SU-DHL-6 (cell line): ENCODE results near the gene CARD11.

ENCODE experiments used
- H2AFZ ChIP-seq: fragments of 200-600 bp; sonication (generic); 2 replicates; pipeline ENCODE4 v1.6.1; 2014; ENCODE audit warnings: low read depth, mild to moderate bottlenecking, moderate library complexity, mixed read lengths, antibody characterized with exemption, low read length; ENCODE audit not compliant: severe bottlenecking
- H3F3A ChIP-seq: fragments of 200-600 bp; shearing (Covaris generic); 2 replicates; pipeline ENCODE4 v1.6.0; 2016; ENCODE audit warnings: antibody characterized with exemption, mild to moderate bottlenecking; ENCODE audit not compliant: insufficient read depth
- H3K27ac ChIP-seq: fragments of 200-600 bp; sonication (generic); 2 replicates; pipeline ENCODE4 v1.5.1; 2016; ENCODE audit warnings: low read depth, mild to moderate bottlenecking, low read length, moderate library complexity, mixed read lengths
- H3K27me3 ChIP-seq: fragments of 200-600 bp; sonication (generic), shearing (Covaris generic); 2 replicates; pipeline ENCODE4 v1.6.0; 2014; ENCODE audit warnings: mild to moderate bottlenecking, low read length
- H3K36me3 ChIP-seq: fragments of 200-600 bp; sonication (generic); 2 replicates; pipeline ENCODE4 v1.6.1; 2014; ENCODE audit warnings: mild to moderate bottlenecking, low read length, mixed read lengths
- H3K4me2 ChIP-seq: fragments of 300-600, 200-600 bp; shearing (Covaris generic), sonication (generic); 2 replicates; pipeline ENCODE4 v1.6.0; 2014; ENCODE audit warnings: low read length, low read depth, mild to moderate bottlenecking; ENCODE audit not compliant: poor library complexity, severe bottlenecking
- H3K4me3 ChIP-seq: fragments of 200-600 bp; sonication (generic); 2 replicates; pipeline ENCODE4 v1.5.1; 2014; ENCODE audit warnings: antibody characterized with exemption, low read length, mild to moderate bottlenecking, mixed read lengths; ENCODE audit not compliant: insufficient read depth, poor library complexity, severe bottlenecking
- H3K79me2 ChIP-seq: fragments of 200-600 bp; sonication (generic); 2 replicates; pipeline ENCODE4 v1.6.1; 2014; ENCODE audit warnings: mild to moderate bottlenecking, low read length, moderate library complexity; ENCODE audit not compliant: insufficient read depth
- H3K9ac ChIP-seq: fragments of 200-600 bp; sonication (generic); 2 replicates; pipeline ENCODE4 v1.7.0; 2014; ENCODE audit warnings: mild to moderate bottlenecking, low read length
- H3K9me2 ChIP-seq: fragments of 200-600 bp; sonication (generic); replicated peaks from 2 replicates; pipeline ENCODE4 v1.6.1; 2014; ENCODE audit warnings: low read length; ENCODE audit not compliant: insufficient read depth
- H3K9me3 ChIP-seq: fragments of 200-600 bp; sonication (generic); 2 replicates; pipeline ENCODE4 v1.6.1; 2014; ENCODE audit warnings: low read length, mixed read lengths; ENCODE audit not compliant: insufficient read depth
- H4K20me1 ChIP-seq: fragments of 200-600 bp; sonication (generic); 2 replicates; pipeline ENCODE4 v1.6.1; 2014; ENCODE audit warnings: low read depth, mild to moderate bottlenecking, antibody characterized with exemption, low read length, moderate library complexity, mixed read lengths
- EZH2phosphoT487 ChIP-seq: fragments of 200-600 bp; sonication (generic), shearing (Covaris generic); conservative IDR thresholded peaks from 2 replicates; pipeline ENCODE4 v1.6.1; 2018; ENCODE audit warnings: mild to moderate bottlenecking, antibody characterized with exemption, low read length, moderate library complexity, mixed read lengths
- TF ChIP-seq, protein P1 (sequence below): fragments of 200-600 bp; sonication (generic); IDR thresholded peaks from one replicate; pipeline ENCODE4 v1.5.1; 2017; ENCODE audit warnings: antibody characterized with exemption, mild to moderate bottlenecking, low read length, moderate library complexity; ENCODE audit not compliant: insufficient read depth, poor library complexity, severe bottlenecking

The CARD11 gene

DNA sequence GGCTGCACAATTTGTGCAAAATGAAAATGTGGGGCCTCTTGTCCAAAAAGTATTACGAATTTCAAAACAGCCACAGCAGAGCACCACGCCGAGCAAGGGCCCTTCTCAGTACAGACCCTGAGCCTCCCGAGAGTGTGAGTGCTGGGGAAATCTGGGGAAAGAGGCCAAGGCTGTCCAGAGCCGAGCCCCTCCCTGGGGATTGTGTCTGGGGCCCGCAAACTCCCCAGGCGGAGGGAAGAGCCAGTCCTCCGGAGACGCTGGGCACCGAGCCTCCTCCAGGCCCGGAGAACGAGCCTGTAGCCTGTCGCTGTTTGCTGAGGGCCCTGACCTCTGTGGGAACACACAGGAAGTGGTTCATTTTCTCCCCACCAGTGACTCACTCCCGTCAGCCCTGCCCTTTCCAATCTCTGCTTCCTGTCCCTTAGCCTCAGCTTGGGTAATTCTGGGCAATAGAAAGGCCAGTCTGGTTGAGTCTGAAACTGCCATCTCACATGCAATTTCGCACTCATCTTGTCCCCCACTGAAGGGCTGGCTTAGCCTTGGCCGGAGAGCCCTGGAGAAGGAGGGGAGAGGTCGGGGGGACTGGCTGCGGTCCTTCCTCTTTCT lies 180.1 kb downstream of the CARD11 start:
- TF ChIP-seq EZH2phosphoT487: no peak
- TF ChIP-seq, protein P1, sequence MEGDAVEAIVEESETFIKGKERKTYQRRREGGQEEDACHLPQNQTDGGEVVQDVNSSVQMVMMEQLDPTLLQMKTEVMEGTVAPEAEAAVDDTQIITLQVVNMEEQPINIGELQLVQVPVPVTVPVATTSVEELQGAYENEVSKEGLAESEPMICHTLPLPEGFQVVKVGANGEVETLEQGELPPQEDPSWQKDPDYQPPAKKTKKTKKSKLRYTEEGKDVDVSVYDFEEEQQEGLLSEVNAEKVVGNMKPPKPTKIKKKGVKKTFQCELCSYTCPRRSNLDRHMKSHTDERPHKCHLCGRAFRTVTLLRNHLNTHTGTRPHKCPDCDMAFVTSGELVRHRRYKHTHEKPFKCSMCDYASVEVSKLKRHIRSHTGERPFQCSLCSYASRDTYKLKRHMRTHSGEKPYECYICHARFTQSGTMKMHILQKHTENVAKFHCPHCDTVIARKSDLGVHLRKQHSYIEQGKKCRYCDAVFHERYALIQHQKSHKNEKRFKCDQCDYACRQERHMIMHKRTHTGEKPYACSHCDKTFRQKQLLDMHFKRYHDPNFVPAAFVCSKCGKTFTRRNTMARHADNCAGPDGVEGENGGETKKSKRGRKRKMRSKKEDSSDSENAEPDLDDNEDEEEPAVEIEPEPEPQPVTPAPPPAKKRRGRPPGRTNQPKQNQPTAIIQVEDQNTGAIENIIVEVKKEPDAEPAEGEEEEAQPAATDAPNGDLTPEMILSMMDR: no peak
- Histone ChIP-seq H2AFZ (no peak overlapping the region), H3K36me3 (no peaks in the 10 kb centered on the region), H3K9ac (no peak overlapping the region), H3K27ac (no peak overlapping the region), H3F3A (no peaks in the 10 kb centered on the region), H3K9me3 (no peaks in the 10 kb centered on the region), H4K20me1 (no peaks in the 10 kb centered on the region), H3K4me2 (no peak overlapping the region), H3K27me3 (no peaks in the 10 kb centered on the region), H3K79me2 (no peaks in the 10 kb centered on the region), H3K4me3 (no peak overlapping the region), H3K9me2 (no peaks in the 10 kb centered on the region)

DNA sequence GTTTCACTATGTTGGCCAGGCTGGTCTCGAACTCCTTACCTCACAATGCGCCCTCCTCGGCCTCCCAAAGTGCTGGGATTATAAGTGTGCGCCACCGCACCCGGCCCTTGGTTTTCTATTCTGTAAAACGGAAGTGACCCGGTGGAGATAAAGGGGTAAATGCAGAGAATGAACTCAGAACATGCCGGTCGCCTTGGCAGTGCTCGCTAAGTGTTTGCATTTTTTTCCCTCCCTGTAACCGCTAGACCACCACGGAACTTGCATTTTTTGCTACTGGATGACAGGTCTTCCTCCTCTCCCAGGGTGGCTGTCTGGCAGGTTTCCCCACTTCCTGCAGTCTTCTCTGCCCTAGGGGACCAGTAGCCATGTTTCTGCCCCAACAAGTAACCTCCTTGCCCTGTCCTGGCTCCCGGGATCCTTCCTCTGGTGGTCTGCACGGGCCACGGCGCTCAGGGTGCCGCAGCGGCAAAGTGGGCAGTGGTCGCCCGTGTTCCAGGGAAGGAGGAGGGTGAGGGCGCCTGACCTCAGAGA lies 180.8 kb downstream of the CARD11 start:
- Histone ChIP-seq H3F3A (no peaks in the 10 kb centered on the region), H3K36me3 (no peaks in the 10 kb centered on the region), H3K9me3 (no peaks in the 10 kb centered on the region), H3K27me3 (no peaks in the 10 kb centered on the region), H3K4me2 (no peak overlapping the region), H3K9ac (no peak overlapping the region), H4K20me1 (no peaks in the 10 kb centered on the region), H2AFZ (no peak overlapping the region), H3K9me2 (no peaks in the 10 kb centered on the region), H3K79me2 (no peaks in the 10 kb centered on the region), H3K4me3 (no peak overlapping the region), H3K27ac (no peak overlapping the region)
- no peak for TF ChIP-seq EZH2phosphoT487
- TF ChIP-seq, protein P1: no peak

DNA sequence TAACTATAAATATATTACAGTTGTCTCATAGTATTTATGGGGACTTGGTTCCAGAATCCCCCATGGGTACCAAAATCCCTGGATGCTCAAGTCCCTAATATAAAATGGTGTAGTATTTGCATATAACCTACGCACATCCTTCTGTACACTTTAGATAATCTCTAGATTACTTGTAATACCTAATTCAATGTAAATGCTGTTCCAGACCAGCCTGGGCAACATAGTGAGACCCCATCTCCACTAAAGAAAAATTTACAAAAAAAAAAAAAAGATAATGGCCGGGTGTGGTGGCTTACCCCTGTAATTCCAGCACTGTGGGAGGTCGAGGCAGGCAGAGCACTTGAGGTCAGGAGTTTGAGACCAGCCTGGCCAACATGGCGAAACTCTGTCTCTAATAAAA lies 182.2 kb downstream of the CARD11 start:
- Histone ChIP-seq H3K4me3 (no peak overlapping the region), H3K9me2 (no peaks in the 10 kb centered on the region), H3K27ac (no peak overlapping the region), H3K4me2 (no peak overlapping the region), H2AFZ (no peak overlapping the region), H3K9me3 (no peaks in the 10 kb centered on the region), H4K20me1 (no peaks in the 10 kb centered on the region), H3K9ac (no peak overlapping the region), H3K36me3 (no peaks in the 10 kb centered on the region), H3F3A (no peaks in the 10 kb centered on the region), H3K27me3 (no peaks in the 10 kb centered on the region), H3K79me2 (no peaks in the 10 kb centered on the region)
- TF ChIP-seq, protein P1: no peak
- no peak for TF ChIP-seq EZH2phosphoT487
